Gastroesophageal sphincter (tissue), 3 donors: ENCODE measurements around the gene NBPF1.
"Not testable (repeated sequence)": the region's sequence is repeated elsewhere in the genome, so short reads cannot be mapped to it uniquely, and the experiment has no call there.

Source experiments
- CTCF ChIP-seq, 4 experiments: fragments of 200-600 bp in 2 of 4; fragments of 450-650 bp in 2 of 4; sonication (generic) in 1 of 4; IDR thresholded peaks; one replicate each; pipeline ENCODE4 v1.5.1; 2017 to 2019; ENCODE audit warnings: antibody characterized with exemption in 4 of 4, mild to moderate bottlenecking in 2 of 4, moderate library complexity in 2 of 4
- POLR2A ChIP-seq, 2 donors: fragments of 450-650 bp; IDR thresholded peaks; one replicate each; pipeline ENCODE4 v1.6.1; 2017; ENCODE audit warnings: antibody characterized with exemption in 2 of 2, mild to moderate bottlenecking in 2 of 2, moderate library complexity in 1 of 2

GRCh38 chr1:16645271-16646060 lies 32.1 kb upstream of the NBPF1 start:
- TF ChIP-seq CTCF, POLR2A (IDR thresholded peaks at IDR 0.05): not testable (repeated sequence)
